ENCODE results near the gene VPS25. TPM values are rescaled to one million over a fixed set of nuclear protein-coding genes. Genes with fewer than 3 reads are reported as not detected.

Gene VPS25
- total RNA-seq, 2 experiments from 2014 or later = 90.4 to 91.7 TPM

- H3K27me3 Mint-ChIP-seq = peaks cover 62% of the 10 kb centered on the region
Observed at GRCh38 chr17:42780851-42781638, 7.8 kb downstream of the VPS25 start.

GRCh38 chr17:42781639-42782165, 8.5 kb downstream of the VPS25 start:
- no peak overlapping the region for H3K4me3 Mint-ChIP-seq
- peaks cover 11% of the 10 kb centered on the region for H3K36me3 Mint-ChIP-seq
- DNase-seq = no peak
- H3K4me1 Mint-ChIP-seq = peaks cover 30% of the 10 kb centered on the region
- H3K27ac Mint-ChIP-seq = no peak overlapping the region
- peaks cover 68% of the 10 kb centered on the region for H3K27me3 Mint-ChIP-seq
- peaks cover 1% of the 10 kb centered on the region for H3K9me3 Mint-ChIP-seq

More at GRCh38 chr17:42780851-42781638, 7.8 kb downstream of the VPS25 start:
- DNase-seq = no peak
- H3K27ac Mint-ChIP-seq = no peak overlapping the region
- H3K9me3 Mint-ChIP-seq = peaks cover 1% of the 10 kb centered on the region
- peaks cover 14% of the 10 kb centered on the region for H3K36me3 Mint-ChIP-seq
- H3K4me1 Mint-ChIP-seq = peaks cover 30% of the 10 kb centered on the region
- peak overlapping the region; percentile 8 for H3K4me3 Mint-ChIP-seq

GRCh38 chr17:42782166-42783061, 9.2 kb downstream of the VPS25 start:
- H3K36me3 Mint-ChIP-seq = peaks cover 8% of the 10 kb centered on the region
- H3K27ac Mint-ChIP-seq = no peak overlapping the region

GRCh38 chr17:42783062-42783790, 10.0 kb downstream of the VPS25 start:
- peaks cover 30% of the 10 kb centered on the region for H3K4me1 Mint-ChIP-seq
- H3K9me3 Mint-ChIP-seq = peaks cover 1% of the 10 kb centered on the region
- DNase-seq = no peak
- H3K27me3 Mint-ChIP-seq = peaks cover 78% of the 10 kb centered on the region
- no peak overlapping the region for H3K4me3 Mint-ChIP-seq
- H3K27ac Mint-ChIP-seq = no peak overlapping the region
- peaks cover 8% of the 10 kb centered on the region for H3K36me3 Mint-ChIP-seq

More at GRCh38 chr17:42782166-42783061, 9.2 kb downstream of the VPS25 start:
- Mint-ChIP-seq H3K4me1 (peaks cover 30% of the 10 kb centered on the region), H3K27me3 (peaks cover 71% of the 10 kb centered on the region), H3K9me3 (peaks cover 1% of the 10 kb centered on the region), H3K4me3 (no peak overlapping the region)
- DNase-seq = no peak

- Mint-ChIP-seq H3K27me3 (peaks cover 78% of the 10 kb centered on the region), H3K4me1 (peaks cover 30% of the 10 kb centered on the region), H3K4me3 (no peak overlapping the region), H3K27ac (no peak overlapping the region), H3K36me3 (peaks cover 8% of the 10 kb centered on the region), H3K9me3 (peaks cover 1% of the 10 kb centered on the region)
- no peak for DNase-seq
Observed at GRCh38 chr17:42783791-42784138, 10.5 kb downstream of the VPS25 start.

- peaks cover 1% of the 10 kb centered on the region for H3K9me3 Mint-ChIP-seq
Observed at GRCh38 chr17:42784409-42784808, 11.2 kb downstream of the VPS25 start.

GRCh38 chr17:42784811-42785592, 11.8 kb downstream of the VPS25 start:
- DNase-seq = no peak
- H3K4me1 Mint-ChIP-seq = peaks cover 26% of the 10 kb centered on the region

More at GRCh38 chr17:42784409-42784808, 11.2 kb downstream of the VPS25 start:
- H3K27me3 Mint-ChIP-seq = peaks cover 77% of the 10 kb centered on the region
- H3K27ac Mint-ChIP-seq = no peak overlapping the region
- H3K4me3 Mint-ChIP-seq = no peak overlapping the region
- peaks cover 30% of the 10 kb centered on the region for H3K4me1 Mint-ChIP-seq
- H3K36me3 Mint-ChIP-seq = peaks cover 5% of the 10 kb centered on the region
- no peak for DNase-seq

GRCh38 chr17:42787266-42787665, 14.0 kb downstream of the VPS25 start:
- no peak overlapping the region for H3K4me3 Mint-ChIP-seq
- peaks cover 20% of the 10 kb centered on the region for H3K4me1 Mint-ChIP-seq
- peaks cover 53% of the 10 kb centered on the region for H3K27me3 Mint-ChIP-seq
- no peak for DNase-seq
- peaks cover 1% of the 10 kb centered on the region for H3K9me3 Mint-ChIP-seq
- no peaks in the 10 kb centered on the region for H3K36me3 Mint-ChIP-seq
- no peak overlapping the region for H3K27ac Mint-ChIP-seq

More at GRCh38 chr17:42784811-42785592, 11.8 kb downstream of the VPS25 start:
- Mint-ChIP-seq H3K27ac (no peak overlapping the region), H3K9me3 (peaks cover 1% of the 10 kb centered on the region), H3K36me3 (no peaks in the 10 kb centered on the region), H3K27me3 (peaks cover 71% of the 10 kb centered on the region), H3K4me3 (no peak overlapping the region)

GRCh38 chr17:42791948-42792347, 18.7 kb downstream of the VPS25 start:
- DNase-seq = no peak
- Mint-ChIP-seq H3K4me1 (peaks cover 2% of the 10 kb centered on the region), H3K9me3 (no peaks in the 10 kb centered on the region), H3K27me3 (peaks cover 10% of the 10 kb centered on the region), H3K36me3 (peaks cover 4% of the 10 kb centered on the region), H3K4me3 (no peak overlapping the region), H3K27ac (no peak overlapping the region)

- H3K4me3 Mint-ChIP-seq = no peak overlapping the region
- peaks cover 6% of the 10 kb centered on the region for H3K27me3 Mint-ChIP-seq
- H3K4me1 Mint-ChIP-seq = peaks cover 3% of the 10 kb centered on the region
- peaks cover 4% of the 10 kb centered on the region for H3K36me3 Mint-ChIP-seq
- H3K9me3 Mint-ChIP-seq = no peaks in the 10 kb centered on the region
- no peak overlapping the region for H3K27ac Mint-ChIP-seq
- no peak for DNase-seq
Observed at GRCh38 chr17:42792545-42792944, 19.3 kb downstream of the VPS25 start.

- no peaks in the 10 kb centered on the region for H3K27me3 Mint-ChIP-seq
- H3K9me3 Mint-ChIP-seq = peaks cover 4% of the 10 kb centered on the region
Observed at GRCh38 chr17:42795061-42795460, 21.8 kb downstream of the VPS25 start.

GRCh38 chr17:42795465-42795864, 22.2 kb downstream of the VPS25 start:
- Mint-ChIP-seq H3K9me3 (peaks cover 4% of the 10 kb centered on the region), H3K27me3 (no peaks in the 10 kb centered on the region), H3K4me3 (no peak overlapping the region), H3K36me3 (peaks cover 6% of the 10 kb centered on the region), H3K4me1 (peaks cover 10% of the 10 kb centered on the region), H3K27ac (no peak overlapping the region)
- DNase-seq = no peak

More at GRCh38 chr17:42795061-42795460, 21.8 kb downstream of the VPS25 start:
- no peak overlapping the region for H3K27ac Mint-ChIP-seq
- no peak for DNase-seq
- H3K4me3 Mint-ChIP-seq = no peak overlapping the region
- peaks cover 10% of the 10 kb centered on the region for H3K4me1 Mint-ChIP-seq
- H3K36me3 Mint-ChIP-seq = peaks cover 6% of the 10 kb centered on the region

- H3K27ac Mint-ChIP-seq = no peak overlapping the region
Observed at GRCh38 chr17:42796066-42796758, 23.0 kb downstream of the VPS25 start.

More at GRCh38 chr17:42796066-42796758, 23.0 kb downstream of the VPS25 start:
- no peak for DNase-seq
- Mint-ChIP-seq H3K9me3 (peaks cover 4% of the 10 kb centered on the region), H3K4me3 (no peak overlapping the region), H3K27me3 (no peaks in the 10 kb centered on the region), H3K4me1 (peaks cover 10% of the 10 kb centered on the region), H3K36me3 (peaks cover 6% of the 10 kb centered on the region)
